GM19372 (cell line): ENCODE results near the gene TMTC1.

Source experiments
- ATAC-seq: cut with Tn5 transposase; IDR thresholded peaks from one replicate; pipeline ENCODE4 v1.9.1; 2021; ENCODE audit warnings: mild to moderate bottlenecking, low read depth, moderate library complexity; ENCODE audit not compliant: unreplicated experiment

The TMTC1 gene

GRCh38 chr12:29505122-29505521 is 278.6 kb downstream of the TMTC1 start:
- ATAC-seq, result no peak

GRCh38 chr12:29503283-29503682 is 280.5 kb downstream of the TMTC1 start:
- ATAC-seq, result no peak

- ATAC-seq, result no peak
Observed at GRCh38 chr12:29499235-29499634, 284.5 kb downstream of the TMTC1 start.

GRCh38 chr12:29497588-29497987 is 286.2 kb downstream of the TMTC1 start, which contains the start of gene OVCH1:
TSS of gene OVCH1 (minus strand) at chr12:29497686. CDS start at chr12:29497686, 0 bp downstream.
- ATAC-seq, result no peak

GRCh38 chr12:29492891-29493290 is 290.9 kb downstream of the TMTC1 start:
- no peak for ATAC-seq

GRCh38 chr12:29486972-29487371 is 296.8 kb downstream of the TMTC1 start:
- no peak for ATAC-seq

- ATAC-seq, result no peak
Observed at GRCh38 chr12:29463198-29463597, 320.5 kb downstream of the TMTC1 start.

- ATAC-seq, result no peak
Observed at GRCh38 chr12:29460082-29460481, 323.7 kb downstream of the TMTC1 start.

GRCh38 chr12:29455087-29455486 is 328.7 kb downstream of the TMTC1 start:
- ATAC-seq, result no peak

GRCh38 chr12:29451888-29452287 is 331.9 kb downstream of the TMTC1 start:
- ATAC-seq, result no peak
